H7 (cell line): ENCODE measurements around the gene IZUMO4. TPM values are rescaled to one million over a fixed set of nuclear protein-coding genes. Genes with fewer than 3 reads are reported as not detected.

Experiments
- DNase-seq: peaks from one replicate; pipeline ENCODE4 v3.0.0; 2012
- H3K27me3 ChIP-seq: 2 replicates; pipeline ENCODE4 v1.6.0; 2011; ENCODE audit warnings: mild to moderate bottlenecking, low read length; ENCODE audit not compliant: control insufficient read depth, insufficient read depth
- H3K36me3 ChIP-seq: replicated peaks from 2 replicates; pipeline ENCODE4 v1.5.1; 2011; ENCODE audit warnings: low read length; ENCODE audit not compliant: control insufficient read depth, insufficient read depth
- H3K4me3 ChIP-seq: 2 replicates; pipeline ENCODE4 v1.5.1; 2011; ENCODE audit warnings: low read depth, mild to moderate bottlenecking, control low read depth, low read length, moderate library complexity; ENCODE audit not compliant: insufficient read depth
- total RNA-seq: library from RNA; depleted of rRNA; stranded (reverse); fragments of >200 nt; shearing (Covaris generic); gene quantifications from 2 replicates; pipeline ENCODE4 v1.2.3, GENCODE V29; 2014

Gene IZUMO4
- total RNA-seq, 1 experiment from 2014 or later: 0.80 TPM

GRCh38 chr19:2103045-2103707, 6.5 kb downstream of the IZUMO4 start:
- Histone ChIP-seq H3K27me3 (no peaks in the 10 kb centered on the region), H3K4me3 (no peak overlapping the region), H3K36me3 (peaks cover 22% of the 10 kb centered on the region)
- DNase-seq: no peak

GRCh38 chr19:2108251-2109016, 11.7 kb downstream of the IZUMO4 start:
- no peak for DNase-seq
- Histone ChIP-seq H3K27me3 (no peaks in the 10 kb centered on the region), H3K36me3 (peaks cover 51% of the 10 kb centered on the region), H3K4me3 (no peak overlapping the region)

GRCh38 chr19:2109046-2109864, 12.5 kb downstream of the IZUMO4 start:
- peaks cover 56% of the 10 kb centered on the region for H3K36me3 ChIP-seq
- H3K4me3 ChIP-seq: no peak overlapping the region
- H3K27me3 ChIP-seq: no peaks in the 10 kb centered on the region
- DNase-seq: no peak

GRCh38 chr19:2110822-2111221, 14.1 kb downstream of the IZUMO4 start:
- peaks cover 65% of the 10 kb centered on the region for H3K36me3 ChIP-seq
- peak; percentile 88 for DNase-seq
- H3K27me3 ChIP-seq: no peaks in the 10 kb centered on the region
- H3K4me3 ChIP-seq: no peak overlapping the region

DNA sequence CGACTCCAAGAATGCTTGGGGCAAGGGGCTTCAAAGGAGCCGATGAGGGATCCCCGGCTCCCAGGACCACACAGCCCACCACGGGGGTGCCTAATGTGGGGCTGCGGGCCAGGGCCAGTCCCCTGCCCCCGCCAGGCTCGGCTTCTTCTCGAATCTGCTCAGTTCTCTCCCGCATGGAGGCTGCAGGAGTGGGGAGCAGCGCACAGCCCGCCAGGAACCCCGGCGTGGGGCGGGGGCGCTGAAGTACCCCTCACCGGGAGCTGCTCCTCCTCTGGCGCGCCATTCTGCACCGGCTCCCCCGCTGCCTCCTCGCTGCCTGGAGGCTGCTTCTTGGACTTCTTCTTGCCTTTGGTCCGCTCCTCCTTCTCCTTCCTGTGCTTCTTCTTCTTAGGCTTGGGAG, 14.7 kb downstream of the IZUMO4 start:
- no peak for DNase-seq
- Histone ChIP-seq H3K36me3 (peaks cover 64% of the 10 kb centered on the region), H3K4me3 (no peak overlapping the region), H3K27me3 (no peaks in the 10 kb centered on the region)

- Histone ChIP-seq H3K36me3 (peaks cover 64% of the 10 kb centered on the region), H3K27me3 (no peaks in the 10 kb centered on the region), H3K4me3 (no peak overlapping the region)
- no peak for DNase-seq
Measured at GRCh38 chr19:2111886-2112285, 15.2 kb downstream of the IZUMO4 start.

DNA sequence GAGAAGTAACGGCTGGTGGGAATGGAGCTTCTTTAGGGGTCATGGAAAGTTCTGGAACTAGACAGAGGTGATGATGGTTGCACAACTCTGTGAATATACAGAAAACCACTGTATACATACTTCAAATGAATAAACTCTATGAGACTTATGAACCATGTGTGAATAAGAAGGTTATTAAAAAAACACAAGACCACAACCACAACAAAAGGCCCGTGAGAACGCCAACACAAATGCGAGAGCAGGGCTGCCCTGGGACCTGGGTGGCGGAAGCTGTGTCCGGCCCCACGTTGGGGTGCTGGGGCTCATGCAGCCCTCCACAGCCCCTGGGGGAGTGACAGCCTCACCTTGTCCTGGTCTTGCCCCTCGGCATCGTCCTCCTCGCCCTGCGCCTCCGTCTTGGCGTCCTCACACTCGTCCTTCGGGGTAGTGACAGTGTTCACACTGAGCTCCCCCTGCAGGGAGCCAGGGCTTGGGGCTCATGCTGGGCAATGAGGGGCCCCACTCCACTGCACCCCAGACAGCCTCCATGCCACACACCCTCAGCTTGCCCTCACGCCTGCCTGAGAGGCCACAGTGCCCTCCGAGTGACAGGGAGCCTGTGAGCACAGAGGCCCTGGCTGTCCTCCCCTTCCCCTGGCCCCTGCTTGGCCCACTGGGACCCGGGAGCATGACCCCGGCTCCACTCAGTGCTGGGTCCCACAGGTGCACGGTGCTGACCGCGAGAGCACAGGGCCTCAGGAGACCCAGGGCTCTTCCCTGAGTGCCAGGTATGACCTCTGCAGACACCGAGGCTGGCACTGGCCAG, 16.0 kb downstream of the IZUMO4 start:
- peaks cover 67% of the 10 kb centered on the region for H3K36me3 ChIP-seq

GRCh38 chr19:2113439-2114211, 16.9 kb downstream of the IZUMO4 start:
- peaks cover 67% of the 10 kb centered on the region for H3K36me3 ChIP-seq
- no peak for DNase-seq
- no peaks in the 10 kb centered on the region for H3K27me3 ChIP-seq
- H3K4me3 ChIP-seq: no peak overlapping the region

More for the DNA sequence above, 16.0 kb downstream of the IZUMO4 start:
- Histone ChIP-seq H3K4me3 (no peak overlapping the region), H3K27me3 (no peaks in the 10 kb centered on the region)
- no peak for DNase-seq

DNA sequence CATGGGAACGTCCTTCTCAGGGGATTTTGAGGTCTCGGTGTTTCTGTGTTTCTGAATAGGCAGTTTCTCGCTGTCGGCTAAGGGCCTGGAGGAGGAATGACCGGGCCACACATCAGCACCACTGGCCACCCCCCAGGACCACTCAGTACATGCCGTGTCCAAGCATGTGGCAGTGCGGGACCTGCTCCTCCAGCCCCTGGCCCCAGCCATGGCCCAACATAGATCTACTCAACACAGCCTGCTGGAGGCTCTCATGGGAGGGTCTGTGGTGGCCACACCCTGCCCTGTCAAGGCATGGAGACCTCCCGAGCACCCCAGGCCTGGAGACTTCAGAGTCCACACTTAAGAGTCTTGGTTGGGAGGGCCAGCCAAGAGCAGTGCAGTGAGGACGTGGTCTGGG, 17.5 kb downstream of the IZUMO4 start:
- Histone ChIP-seq H3K27me3 (no peaks in the 10 kb centered on the region), H3K36me3 (peaks cover 66% of the 10 kb centered on the region), H3K4me3 (no peak overlapping the region)
- no peak for DNase-seq

DNA sequence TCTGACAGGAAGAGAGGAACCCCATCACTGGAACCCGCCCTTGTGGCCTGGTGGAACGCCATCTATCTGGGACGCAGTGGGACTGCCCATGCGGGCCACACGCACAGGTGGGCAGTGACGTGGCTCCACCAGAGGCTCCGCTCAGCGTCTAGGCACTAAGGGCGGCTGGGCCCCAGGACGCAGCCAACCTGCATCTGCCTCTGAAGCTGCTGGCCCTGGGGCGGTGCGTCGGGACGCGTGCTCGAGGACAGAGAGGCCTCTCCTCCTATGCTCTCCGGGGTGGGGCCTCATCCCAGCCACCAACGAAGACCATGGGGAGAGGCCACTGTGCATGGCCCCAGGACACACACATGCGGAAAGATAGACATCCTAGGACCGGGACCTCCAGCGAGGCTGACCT, 18.1 kb downstream of the IZUMO4 start:
- Histone ChIP-seq H3K4me3 (no peak overlapping the region), H3K36me3 (peaks cover 63% of the 10 kb centered on the region), H3K27me3 (no peaks in the 10 kb centered on the region)
- DNase-seq: no peak

DNA sequence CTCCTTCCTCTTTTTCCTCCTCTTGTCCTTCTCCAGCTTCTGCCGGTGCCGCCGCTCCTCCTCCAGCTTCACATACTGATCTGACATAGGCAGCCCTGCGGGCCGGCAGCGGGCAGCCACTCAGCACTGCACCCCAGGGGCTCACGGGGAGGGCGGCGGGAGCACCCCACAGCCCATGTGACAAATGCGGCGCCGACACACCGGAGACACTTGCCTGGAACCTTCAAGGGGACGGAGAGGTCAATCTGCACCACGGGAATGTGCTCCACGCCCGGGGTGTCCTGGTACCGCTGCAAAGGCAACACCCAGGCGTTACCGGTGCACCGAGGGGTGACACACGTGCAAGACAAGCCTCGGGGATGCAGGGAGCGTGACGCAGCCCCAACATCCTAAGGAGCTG, 18.6 kb downstream of the IZUMO4 start:
- H3K36me3 ChIP-seq: peaks cover 61% of the 10 kb centered on the region
- no peaks in the 10 kb centered on the region for H3K27me3 ChIP-seq
- H3K4me3 ChIP-seq: no peak overlapping the region
- no peak for DNase-seq

GRCh38 chr19:2115911-2116426, 19.3 kb downstream of the IZUMO4 start:
- Histone ChIP-seq H3K4me3 (no peak overlapping the region), H3K27me3 (no peaks in the 10 kb centered on the region), H3K36me3 (peaks cover 61% of the 10 kb centered on the region)
- no peak for DNase-seq

GRCh38 chr19:2116507-2116906, 19.8 kb downstream of the IZUMO4 start:
- Histone ChIP-seq H3K27me3 (no peaks in the 10 kb centered on the region), H3K36me3 (peaks cover 63% of the 10 kb centered on the region), H3K4me3 (no peak overlapping the region)
- DNase-seq: no peak
